HG03097 (cell line): ENCODE data around the gene PLEKHS1.
"Not testable (repeated sequence)": the region's sequence is repeated elsewhere in the genome, so short reads cannot be mapped to it uniquely, and the experiment has no call there.

ENCODE experiments used
- ATAC-seq: cut with Tn5 transposase; IDR thresholded peaks from one replicate; pipeline ENCODE4 v1.9.1; 2021; ENCODE audit not compliant: unreplicated experiment, low FRiP score

The PLEKHS1 gene

GRCh38 chr10:113739577-113739976 lies 11.9 kb upstream of the PLEKHS1 start:
- no peak for ATAC-seq

- ATAC-seq = no peak
Measured at GRCh38 chr10:113740850-113741249, 10.6 kb upstream of the PLEKHS1 start.

GRCh38 chr10:113742466-113742865 lies 9.0 kb upstream of the PLEKHS1 start:
- no peak for ATAC-seq

GRCh38 chr10:113743594-113743993 lies 7.9 kb upstream of the PLEKHS1 start:
- no peak for ATAC-seq

- no peak for ATAC-seq
Measured at GRCh38 chr10:113745374-113745773, 6.1 kb upstream of the PLEKHS1 start.

GRCh38 chr10:113746217-113746957 lies 5.1 kb upstream of the PLEKHS1 start:
- ATAC-seq = no peak

- no peak for ATAC-seq
Measured at GRCh38 chr10:113752553-113752952, 1.1 kb downstream of the PLEKHS1 start.

GRCh38 chr10:113753020-113753692 lies 1.7 kb downstream of the PLEKHS1 start:
- ATAC-seq = no peak

- no peak for ATAC-seq
Measured at GRCh38 chr10:113754125-113754524, 2.6 kb downstream of the PLEKHS1 start.

GRCh38 chr10:113754768-113755167 lies 3.3 kb downstream of the PLEKHS1 start:
- no peak for ATAC-seq

- ATAC-seq = no peak
Measured at GRCh38 chr10:113756940-113757543, 5.6 kb downstream of the PLEKHS1 start.

GRCh38 chr10:113762083-113762482 lies 10.6 kb downstream of the PLEKHS1 start:
- no peak for ATAC-seq

GRCh38 chr10:113764582-113764981 lies 13.1 kb downstream of the PLEKHS1 start:
- ATAC-seq = no peak

- no peak for ATAC-seq
Measured at GRCh38 chr10:113765910-113766309, 14.4 kb downstream of the PLEKHS1 start.

GRCh38 chr10:113767222-113767621 lies 15.7 kb downstream of the PLEKHS1 start:
- ATAC-seq = no peak

- no peak for ATAC-seq
Measured at GRCh38 chr10:113770346-113770745, 18.9 kb downstream of the PLEKHS1 start.

- not testable (repeated sequence) for ATAC-seq
Measured at GRCh38 chr10:113771131-113771530, 19.6 kb downstream of the PLEKHS1 start.

- no peak for ATAC-seq
Measured at GRCh38 chr10:113775686-113776294, 24.3 kb downstream of the PLEKHS1 start.

GRCh38 chr10:113776553-113776952 lies 25.1 kb downstream of the PLEKHS1 start:
- no peak for ATAC-seq

GRCh38 chr10:113780681-113781250 lies 29.3 kb downstream of the PLEKHS1 start:
- no peak for ATAC-seq

GRCh38 chr10:113782367-113782766 lies 30.9 kb downstream of the PLEKHS1 start:
- ATAC-seq = no peak
